Stimulated activated CD4-positive, alpha-beta T cell treated with anti-CD3 and anti-CD28 coated beads, TNF-alpha, amount 100 ng/mL, for 1 hour (primary cell): ENCODE measurements around the gene PDZD8.
"Not testable (repeated sequence)": the region's sequence is repeated elsewhere in the genome, so short reads cannot be mapped to it uniquely, and the experiment has no call there.

Experiments
- DNase-seq, 3 donors: peaks; one replicate each; pipeline ENCODE4 v3.0.0-alpha.2; 2020; ENCODE audit warnings: low read depth in 3 of 3, low spot score in 1 of 3

PDZD8 gene

DNA sequence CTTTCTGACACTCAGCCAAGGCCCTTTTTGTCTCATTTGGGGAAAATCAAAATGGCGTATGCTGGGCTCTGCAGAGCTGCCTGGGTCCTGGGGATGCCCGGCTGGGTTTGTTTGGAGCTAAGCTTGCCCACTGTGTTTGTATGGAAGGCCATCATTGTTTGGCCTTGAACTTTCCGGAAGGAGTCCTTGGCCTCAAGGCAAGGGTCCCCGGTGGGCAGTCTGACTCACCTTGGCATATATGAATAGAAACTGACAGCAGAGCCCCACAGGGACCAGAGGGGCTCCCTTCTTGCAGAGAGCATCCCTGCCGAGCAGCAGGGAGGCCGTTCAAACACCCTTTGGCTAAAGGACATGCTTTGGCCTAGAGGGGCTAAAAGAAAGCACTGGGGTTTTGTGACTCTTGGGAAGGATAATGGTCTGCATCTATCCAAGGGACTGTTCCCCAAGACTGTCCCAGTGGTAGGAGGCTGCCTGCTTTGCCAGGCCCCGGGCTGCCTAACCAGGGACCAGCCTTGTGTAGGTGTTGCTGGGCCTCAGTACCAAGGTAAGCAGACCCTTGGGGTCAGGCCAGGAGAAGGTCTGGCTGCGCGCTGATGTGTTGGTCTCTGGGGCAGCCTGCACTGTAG is 119.3 kb downstream of the PDZD8 start:
- DNase-seq = no peak

DNA sequence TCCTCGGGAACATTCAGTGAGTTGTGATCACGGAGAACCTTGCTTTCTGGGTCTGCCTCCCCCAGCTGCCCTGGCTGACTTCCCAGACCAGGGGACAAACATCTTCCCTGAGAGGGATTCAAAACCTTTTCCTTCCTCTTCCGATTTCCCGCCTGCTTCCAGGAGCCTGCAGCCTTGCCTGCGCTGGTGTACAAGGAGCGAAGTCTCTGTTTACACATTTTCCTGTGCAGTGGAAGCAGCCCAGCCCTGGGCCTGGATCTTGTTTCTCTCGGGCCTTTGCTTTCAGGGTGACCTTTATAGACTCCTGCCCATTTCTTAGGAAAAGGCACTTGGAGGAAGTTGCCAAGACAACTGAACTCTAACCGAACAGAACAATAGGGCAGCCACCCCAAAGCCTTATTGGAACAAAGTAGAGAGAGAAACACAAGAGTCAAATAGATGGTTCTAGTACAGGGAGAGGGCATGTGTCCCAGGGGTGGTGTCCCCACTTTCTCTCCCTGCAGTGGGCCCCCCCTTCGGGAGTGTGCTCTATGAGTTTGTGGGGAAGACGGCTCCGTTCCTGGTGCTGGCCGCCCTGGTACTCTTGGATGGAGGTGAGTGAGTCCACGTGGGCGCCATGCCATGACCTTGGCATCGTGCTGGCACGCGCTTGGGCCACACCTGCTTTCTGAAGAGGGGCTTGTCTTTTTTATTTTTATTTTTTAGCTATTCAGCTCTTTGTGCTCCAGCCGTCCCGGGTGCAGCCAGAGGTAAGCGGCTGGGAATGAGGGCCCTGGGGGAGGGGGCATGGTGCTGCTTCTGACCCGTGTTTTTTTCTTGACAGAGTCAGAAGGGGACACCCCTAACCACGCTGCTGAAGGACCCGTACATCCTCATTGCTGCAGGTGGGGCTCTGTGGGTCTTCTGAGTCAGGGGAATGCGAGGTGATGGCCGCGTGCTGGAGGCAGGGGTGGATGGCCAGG is 120.2 kb downstream of the PDZD8 start:
- no peak for DNase-seq

DNA sequence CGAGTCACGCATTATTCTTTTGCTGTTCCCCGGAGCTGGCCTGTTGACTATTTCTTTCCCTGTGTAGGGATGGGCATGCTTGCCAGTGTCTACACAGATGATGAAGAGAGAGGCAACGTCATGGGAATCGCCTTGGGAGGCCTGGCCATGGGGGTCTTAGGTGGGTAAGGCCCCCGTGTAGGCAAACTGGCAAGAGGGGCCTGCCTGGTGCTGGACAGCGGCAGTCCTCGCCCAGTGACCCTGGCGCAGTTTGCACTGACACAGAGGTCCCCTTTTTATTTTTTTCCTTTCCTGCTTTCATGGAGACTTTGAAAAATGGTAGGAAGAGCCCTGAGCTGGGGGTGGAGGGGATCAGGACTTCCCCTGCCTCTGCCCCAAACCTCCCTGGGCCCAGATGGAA is 120.9 kb downstream of the PDZD8 start:
- DNase-seq = no peak

DNA sequence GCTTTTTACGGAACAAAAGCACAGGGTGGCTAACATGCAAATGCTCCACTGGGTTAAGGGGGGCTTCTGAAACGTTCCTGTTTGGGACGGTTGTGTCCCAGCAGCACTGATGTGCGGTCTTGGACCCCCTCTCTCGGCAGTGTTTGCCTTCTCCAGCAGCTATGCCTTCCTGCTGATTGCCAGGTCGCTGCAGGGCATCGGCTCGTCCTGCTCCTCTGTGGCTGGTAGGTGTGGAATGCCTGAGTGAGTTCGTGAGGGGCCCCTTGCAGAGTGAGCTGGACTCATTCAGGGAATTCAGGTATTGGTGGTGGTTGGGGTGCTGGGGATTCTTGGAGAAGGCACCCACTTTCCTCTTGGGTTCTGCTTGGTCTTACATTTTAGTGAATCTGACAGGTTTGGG is 121.3 kb downstream of the PDZD8 start:
- no peak for DNase-seq

DNA sequence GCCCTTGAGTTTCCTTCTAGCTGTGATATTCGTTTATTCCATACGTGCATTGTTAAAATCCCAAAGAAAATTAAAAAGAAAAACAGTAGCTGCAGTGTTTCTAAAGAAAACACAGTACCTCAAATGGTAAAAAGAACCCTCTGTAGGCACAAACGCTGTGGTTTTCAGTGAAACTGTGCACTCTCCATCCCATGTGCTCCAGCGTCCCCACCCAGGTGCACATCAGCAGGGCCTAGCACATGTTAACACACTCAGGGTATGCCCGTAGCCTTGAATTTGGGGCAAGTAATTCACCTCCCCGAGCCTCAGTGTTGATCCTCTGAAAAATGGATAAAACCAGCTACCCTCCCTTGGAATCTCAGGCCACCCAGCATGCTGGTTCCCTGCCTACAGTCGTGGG is 124.8 kb downstream of the PDZD8 start:
- DNase-seq = no peak

DNA sequence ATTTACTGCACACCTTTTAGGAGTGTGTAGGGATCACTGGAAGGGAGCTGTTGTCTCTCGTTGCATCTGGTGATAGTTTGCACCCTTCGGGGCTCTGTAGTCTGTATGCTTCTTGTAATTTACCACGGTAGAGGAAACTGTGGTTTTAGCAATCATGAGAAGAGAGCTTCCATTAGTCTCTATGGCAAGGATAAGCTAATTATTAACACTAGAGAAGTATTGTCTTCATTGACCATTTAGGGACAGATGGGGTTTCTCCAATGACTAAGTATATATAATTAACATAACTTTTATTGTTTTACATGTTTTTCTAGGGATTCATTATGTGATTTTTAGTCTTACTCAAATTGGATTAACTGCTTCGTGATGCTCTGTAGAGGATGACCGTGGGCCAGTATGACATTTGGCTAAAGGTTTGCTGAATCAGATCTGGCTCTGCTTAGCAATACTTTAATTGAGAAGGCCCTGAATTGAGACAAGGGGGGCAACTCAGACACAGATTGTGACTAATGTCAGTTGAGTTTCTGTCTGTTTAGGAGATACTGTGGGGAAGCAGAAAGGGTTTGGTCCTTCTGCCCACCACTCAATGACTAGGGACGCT is 125.6 kb downstream of the PDZD8 start:
- DNase-seq = no peak

DNA sequence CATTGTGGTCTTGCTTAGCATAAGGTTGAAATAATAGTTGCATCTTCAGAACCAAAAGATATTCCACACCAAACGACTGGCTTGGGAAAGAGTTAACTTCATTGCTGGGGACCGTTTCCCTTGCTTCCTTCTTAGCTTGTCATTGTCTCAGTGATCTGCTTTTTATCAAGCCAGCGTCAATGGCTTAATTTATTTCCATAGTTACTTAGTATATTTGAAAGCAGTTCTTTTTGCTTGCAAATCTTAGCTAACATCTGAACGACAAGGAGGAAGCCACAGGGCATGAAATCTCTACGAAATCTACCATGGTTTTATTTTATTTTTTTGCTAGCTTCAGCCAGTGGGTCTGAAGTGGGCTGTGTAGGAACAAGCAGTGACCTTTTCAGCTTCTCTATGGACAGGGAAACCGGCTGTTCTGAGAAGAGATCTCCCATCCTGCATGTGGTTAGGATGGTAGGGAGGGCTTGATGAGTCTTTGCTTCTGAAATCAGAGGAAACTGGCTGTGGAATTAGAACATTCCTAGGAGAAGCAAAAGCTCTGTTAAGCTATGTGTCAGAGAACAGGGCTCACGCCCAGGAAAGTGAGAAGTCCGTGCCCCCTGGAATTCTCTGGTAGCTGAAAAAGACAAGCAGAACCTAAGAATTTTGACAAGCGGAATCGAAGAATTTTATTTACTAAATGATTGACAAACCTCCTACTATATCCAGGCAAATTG is 126.3 kb downstream of the PDZD8 start:
- no peak for DNase-seq

DNA sequence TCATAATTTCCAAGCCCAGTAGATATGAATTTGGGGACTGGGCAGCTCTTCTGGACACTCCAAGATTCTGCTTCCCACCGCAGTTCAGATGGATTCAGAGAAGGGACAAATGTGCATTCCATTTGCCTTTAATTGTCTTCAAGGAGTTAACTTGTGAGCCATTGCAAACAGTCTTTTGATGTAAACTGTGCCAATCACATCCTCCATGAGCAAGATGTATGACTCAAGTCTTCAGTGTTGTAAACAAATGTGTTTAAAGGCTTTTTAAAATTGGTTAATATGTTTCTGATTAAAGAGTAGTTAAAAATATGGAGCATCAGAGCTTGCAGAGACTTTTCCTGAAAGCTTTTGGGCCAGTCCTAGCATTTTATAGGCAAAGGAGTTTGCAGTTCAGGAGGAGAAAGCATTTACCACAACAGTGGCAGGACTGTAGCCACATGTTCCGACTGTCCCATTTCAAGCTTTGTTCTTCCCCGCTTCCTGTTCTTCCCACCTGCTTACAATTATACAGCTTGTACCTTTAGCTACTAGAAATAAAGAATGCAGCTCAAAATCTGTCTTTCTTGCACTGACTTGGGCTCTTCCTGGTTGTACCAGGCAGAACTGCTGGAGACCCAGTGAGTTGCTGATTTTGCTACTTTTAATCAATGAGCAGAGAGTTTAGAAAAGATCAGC is 128.1 kb downstream of the PDZD8 start:
- DNase-seq = no peak

DNA sequence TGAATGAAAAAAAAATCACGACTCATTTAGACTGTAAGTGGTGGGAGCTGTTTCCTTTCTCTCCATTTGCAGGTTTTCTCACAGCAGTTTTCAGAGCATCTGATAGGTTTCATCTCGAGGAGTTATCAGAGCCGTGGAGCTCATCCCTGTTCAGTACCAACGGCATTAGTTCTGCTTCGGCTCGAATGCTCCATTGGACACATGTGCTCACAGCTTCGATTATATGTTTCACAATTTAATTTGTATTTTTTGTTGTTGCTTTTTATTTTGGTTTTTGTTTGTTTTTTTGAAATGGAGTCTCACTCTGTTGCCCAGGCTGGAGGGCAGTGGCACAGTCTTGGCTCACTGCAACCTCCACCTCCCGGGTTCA is 132.8 kb downstream of the PDZD8 start:
- DNase-seq = no peak

DNA sequence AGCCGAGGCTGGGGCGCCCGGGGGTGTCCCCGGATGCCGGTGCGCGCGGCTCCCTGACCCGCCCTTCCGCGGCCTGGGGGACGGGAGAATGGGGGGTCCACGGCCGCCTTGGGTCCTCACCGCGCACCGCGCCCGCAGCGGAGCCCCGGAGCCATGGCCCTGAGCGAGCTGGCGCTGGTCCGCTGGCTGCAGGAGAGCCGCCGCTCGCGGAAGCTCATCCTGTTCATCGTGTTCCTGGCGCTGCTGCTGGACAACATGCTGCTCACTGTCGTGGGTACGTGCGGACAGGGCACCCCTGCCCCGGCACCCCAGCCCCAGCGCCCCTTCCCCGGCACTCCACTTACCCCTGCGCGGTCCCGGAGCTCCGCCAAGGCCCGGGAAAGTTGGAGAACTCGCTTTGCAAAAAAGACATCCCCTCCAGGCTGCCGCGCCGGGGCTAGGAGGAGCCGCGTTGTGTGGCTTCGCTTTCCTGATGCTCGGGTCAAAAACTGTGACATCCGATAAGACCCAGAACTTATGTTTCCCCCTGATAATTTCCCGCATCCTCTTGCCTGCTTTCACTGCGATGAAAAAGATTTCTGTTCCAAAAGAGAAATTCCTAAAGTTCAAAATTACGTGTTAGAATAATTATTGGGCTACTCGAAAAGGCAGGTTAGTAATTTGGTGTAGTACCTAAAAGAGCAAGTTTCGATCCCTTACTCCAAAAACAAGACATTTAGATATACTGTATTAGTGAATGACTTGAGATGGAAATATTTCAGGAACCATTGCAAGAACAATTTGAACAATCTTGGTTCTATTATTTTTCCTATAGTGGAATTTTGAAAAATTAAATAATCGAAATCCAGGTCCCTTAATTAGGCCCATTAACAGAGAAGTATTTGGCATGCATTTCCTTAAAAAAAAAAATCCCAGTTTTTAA is 133.4 kb downstream of the PDZD8 start:
- no peak for DNase-seq

DNA sequence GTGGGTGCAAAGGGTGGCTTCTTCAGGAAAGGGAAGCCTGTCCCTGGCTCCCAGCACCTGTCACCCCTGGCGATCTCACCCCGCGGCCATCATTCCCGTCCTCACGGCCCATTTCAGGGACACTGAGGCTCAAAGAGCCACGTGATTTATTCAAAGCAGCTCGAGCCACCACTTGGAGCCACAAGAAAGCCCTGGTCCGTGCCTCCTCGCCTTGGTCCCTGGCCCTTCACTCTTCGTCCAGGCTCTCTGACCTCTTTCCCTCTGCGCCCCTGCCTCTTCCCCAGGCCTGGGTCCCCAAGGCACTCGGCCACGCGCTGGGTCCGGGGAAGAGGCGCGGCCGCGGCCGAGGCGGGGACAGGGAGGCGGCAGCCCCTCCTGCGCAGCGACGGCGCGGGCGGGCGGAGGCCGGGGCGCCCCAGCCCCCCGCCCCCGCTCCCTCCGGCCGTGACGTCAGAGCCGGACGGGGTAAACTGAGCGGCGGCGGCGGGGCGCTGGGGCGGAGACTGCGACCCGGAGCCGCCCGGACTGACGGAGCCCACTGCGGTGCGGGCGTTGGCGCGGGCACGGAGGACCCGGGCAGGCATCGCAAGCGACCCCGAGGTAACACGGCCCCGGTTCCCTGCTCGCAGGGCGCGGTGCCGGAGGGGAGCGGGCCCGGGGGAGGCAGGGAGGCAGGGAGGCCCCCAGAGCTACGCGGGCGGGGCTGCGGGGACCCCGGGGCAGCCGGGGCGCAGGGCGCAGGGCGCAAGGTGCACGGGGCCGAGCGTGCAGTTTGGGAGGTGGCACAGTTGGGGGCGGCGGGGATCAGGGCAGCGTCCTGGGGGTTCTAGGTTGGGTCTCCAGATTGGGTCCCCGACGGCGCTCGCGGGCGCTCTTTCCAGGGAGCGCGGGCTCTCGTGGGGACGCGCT is 134.4 kb downstream of the PDZD8 start, which contains the start of gene SLC18A2:
SLC18A2 (plus strand) TSS at position 494 of the 909 bp plus-strand sequence. CDS start 580 bp downstream, outside the sequence.
- no peak for DNase-seq

DNA sequence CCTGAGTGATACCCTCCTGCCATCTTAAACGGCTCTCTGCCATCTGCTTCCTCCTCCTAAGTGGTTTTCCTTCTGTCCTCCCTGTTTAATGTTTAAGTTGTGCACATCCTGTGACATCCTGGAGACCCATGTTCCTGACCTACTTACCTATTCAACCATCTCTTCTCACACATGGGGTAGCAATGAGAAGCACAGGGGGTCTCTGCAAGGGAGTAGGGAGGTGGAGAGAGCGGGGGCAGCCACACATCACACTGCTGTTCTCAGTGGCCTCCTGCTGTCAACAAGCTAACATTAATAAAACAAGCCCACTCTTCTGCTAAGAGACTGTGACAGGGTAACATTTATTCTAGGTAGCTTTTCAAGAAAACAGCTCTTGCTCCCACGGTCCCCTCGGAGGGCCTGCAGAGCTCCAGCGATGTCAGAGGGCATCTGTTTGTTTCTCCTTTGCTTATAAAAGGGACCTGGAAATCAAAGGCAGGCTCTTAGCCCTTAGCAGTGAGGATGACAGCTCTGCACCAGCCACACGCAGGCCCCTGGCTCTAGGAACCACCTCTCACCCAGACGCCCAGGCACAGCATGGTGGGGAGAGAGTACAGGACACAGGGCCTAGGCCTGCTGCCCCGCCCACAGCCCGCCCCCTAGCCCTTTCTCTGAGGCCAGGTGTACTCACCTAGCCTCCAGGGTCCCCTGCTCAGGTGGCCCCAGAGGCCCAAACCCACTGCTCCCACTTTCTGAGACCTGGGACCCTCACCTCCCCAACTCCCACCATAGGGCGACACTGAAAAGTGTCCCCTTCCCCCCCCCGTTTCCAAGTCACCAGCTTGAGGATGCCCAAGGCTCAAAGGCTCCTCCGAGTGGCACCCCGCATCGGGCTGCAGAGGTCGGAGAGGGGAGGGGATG is 135.3 kb downstream of the PDZD8 start:
- DNase-seq = no peak

DNA sequence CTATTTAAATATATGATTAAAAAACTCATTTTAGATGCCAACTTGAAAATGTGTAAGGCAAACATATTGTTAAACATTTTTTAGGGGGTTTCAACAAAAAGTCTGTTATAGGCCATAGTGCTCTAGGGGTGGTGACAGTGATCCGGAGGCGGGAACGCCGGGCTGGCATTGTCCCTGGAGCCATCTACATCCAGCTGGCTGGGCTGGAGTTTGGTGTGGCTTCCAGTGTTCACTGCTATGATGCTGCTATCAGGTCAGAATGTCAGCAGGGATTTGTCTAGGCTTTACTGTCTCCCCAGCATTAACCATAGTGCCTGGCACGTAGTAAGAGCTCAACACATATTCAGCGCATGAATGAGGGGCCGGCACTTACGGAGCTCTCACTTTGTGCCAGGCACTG is 136.2 kb downstream of the PDZD8 start:
- no peak for DNase-seq

DNA sequence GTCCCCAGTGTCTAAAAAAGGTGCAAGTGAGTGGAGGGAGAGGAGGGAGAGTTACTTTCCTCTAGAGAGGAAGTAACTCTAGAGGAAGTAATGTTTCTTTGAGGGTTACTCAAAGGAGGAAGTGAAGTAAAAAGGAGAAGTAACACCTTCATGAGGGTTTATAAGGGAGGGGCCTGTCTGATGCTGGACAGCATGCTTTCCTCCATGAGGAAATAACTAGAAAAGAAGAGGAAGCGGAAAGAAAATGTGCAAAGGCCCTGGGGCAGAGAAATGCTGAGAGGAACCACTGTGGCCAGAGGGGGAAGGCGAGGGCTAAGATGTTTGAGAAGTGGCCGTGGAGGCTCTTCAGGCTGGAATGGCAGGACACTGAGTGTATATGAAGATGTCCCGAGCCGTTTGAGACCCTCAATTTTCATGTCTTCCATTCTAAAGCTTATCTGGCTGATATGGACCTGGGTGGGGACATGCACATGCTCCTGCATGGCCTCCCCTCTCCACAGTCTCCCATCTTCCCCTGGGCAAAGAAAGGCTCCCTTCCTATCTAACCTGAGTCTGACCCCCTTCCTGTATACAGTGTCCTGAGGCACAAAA is 137.7 kb downstream of the PDZD8 start:
- no peak for DNase-seq

DNA sequence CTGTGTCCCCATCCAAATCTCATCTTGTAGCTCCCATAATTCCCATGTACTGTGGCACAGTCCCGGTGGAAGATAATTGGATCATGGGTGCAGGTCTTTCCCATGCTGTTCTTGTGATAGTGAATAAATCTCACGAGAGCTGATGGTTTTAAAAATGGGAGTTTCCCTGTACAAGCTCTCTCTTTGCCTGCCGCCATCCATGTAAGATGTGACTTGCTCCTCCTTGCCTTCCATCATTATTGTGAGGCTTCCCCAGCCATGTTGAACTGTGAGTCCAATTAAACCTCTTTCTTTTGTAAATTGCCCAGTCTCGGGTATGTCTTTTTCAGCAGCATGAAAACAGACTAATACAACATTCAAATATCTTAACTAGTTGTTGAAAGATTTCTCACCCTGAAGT is 145.1 kb downstream of the PDZD8 start:
- not testable (repeated sequence) for DNase-seq

DNA sequence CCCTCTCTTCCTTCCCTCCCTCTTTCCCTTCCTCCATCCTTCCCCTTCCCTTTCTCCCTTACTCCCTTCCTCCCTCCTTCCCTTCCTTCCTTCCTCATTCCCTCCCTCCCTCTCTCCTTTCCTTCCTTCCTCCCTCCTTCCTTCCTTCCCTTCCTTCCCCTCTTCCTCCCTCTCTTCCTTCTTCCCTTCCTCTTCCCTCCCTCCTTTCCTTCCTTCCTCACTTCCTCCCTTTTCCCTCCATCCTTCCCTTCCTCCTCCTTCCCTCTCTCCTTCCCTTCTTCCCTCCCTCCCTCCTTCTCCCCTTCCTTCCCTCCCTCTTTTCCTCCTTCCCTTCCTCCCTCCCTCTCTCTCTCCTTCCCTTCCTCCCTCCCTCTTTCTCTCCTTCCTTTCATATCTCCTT is 147.0 kb downstream of the PDZD8 start:
- no peak for DNase-seq
